ENCODE measurements around the gene CPNE4.

The CPNE4 gene

DNA sequence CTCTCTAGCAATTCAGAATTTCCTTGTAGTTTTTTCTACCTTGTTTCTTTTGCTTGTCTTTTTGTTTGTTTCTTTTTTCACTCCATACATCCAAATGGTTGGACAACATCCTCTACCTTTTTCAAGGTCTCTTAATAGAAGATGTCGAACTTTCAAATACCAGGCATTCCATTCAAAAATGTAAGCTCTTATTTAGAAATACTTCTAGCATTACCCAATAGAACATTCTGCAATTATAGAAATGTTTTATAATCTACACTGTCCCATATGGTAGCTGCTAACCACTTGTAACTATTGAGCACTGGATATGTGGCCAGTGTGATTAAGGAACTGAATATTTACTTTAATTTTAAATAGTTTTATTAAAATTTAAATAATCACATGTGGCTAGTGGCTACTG is 335.8 kb downstream of the CPNE4 start:
- no peak for DNase-seq (ENCODE audit: low read depth)

DNA sequence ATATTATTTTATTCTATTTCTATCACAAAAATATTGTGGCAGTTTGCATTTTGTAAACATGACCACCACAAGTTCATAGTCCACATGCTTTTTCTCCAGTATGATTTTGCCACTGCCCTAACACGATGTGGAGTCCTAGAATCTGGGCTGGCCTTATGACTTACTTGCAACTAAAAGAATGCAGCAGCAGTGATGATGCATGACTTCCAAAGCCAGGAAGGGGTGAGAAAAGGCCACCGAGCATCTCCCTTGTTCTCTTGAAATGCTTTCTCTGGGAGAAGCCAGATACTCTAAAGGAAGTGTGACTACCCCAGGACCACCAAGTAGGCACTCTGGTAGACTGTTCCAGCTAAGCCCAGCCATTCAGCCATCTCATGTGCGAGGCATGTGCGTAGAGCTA is 340.4 kb downstream of the CPNE4 start:
- DNase-seq (ENCODE audit: low read depth) = no peak

DNA sequence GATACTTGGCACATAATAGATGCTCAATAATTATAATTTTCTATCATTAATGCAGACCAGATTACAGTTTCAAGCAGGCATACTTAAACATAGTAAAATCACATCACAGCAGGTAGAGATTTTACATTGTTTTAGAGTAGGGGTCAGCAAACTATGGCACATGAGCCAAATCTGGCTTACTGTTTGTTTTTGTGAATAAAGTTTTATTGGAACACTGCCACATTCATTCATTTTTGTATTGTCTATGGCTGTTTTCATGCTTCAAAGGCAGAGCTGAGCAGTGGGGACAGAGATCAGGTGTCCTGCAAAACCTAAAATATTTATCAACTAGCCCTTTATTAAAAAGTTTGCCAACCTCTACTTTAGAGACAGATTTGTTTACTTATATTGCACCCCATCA is 342.5 kb downstream of the CPNE4 start:
- DNase-seq (ENCODE audit: low read depth) = no peak

DNA sequence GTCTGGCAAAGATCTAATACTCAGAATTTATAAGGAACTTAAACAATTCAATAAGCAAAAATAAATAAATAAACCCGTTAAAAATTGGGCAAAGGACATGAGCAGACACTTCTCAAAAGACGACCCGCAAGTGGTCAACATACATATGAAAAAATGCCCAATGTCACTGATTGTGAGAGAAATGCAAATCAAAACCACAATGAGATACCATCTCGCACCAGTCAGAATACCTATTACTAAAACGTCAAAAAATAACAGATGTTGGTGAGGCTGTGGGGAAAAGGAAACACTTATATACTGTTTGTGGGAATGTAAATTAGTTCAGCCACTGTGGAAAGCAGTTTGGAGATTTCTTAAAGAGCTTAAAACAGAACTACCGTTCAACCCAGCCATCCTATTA is 344.0 kb downstream of the CPNE4 start:
- no peak for DNase-seq (ENCODE audit: low read depth)

DNA sequence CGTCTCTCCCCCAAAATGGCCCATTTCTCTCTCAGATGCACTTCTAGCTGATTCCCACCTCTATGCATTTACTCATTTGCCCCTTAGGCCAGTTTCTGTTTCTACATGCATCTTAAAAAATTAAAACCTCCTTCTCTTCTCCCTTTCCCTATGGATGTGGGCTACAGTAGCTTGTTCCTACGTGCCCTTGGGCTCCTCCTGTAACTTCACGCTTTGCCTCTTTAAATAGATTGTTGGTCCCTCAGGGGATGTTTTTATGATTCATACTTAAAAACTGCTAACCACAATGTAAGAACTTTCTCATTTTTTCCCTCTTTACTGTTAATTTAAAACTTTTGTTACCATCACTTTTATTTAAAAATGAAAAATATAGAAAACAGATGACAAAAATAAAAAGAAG is 346.4 kb downstream of the CPNE4 start:
- DNase-seq (ENCODE audit: low read depth) = no peak

DNA sequence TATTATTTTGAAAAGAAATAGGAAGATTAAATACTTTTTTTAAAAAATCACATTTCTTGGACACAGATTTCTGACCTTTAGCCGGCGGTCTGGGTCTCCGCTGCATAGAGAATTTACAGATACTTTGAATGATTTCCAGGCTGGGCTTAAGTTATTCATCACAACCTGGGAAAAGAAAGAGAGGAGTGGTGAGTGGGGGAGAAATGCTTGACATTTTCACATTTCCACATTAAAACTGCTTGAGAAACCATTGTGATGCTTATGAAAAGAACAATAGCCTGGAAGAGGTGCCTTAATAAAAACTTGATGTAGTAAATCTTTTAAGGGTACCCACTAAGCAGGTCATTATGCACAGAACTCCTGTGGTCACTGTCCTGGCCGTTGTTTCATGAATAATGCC is 365.2 kb downstream of the CPNE4 start:
- DNase-seq (ENCODE audit: low read depth) = no peak

DNA sequence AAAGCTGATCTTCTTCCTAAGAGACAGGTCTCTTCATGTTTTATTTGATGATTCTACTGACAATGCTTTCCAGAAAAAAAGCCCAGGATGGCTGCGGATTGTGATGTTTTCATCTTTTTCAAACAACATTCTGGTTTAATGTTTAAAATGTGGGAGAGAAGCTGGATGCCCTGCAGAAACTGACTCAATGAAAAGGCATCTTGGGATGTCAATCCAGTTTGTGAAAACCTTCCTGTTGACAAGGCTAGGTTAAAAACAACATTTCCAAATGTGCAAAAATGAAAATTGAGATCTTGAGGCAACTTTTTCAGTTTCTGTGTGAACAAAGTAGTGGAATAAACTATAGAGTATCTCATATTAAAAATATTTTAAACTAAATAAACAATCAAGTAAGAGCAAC is 376.0 kb downstream of the CPNE4 start:
- DNase-seq (ENCODE audit: low read depth) = no peak

DNA sequence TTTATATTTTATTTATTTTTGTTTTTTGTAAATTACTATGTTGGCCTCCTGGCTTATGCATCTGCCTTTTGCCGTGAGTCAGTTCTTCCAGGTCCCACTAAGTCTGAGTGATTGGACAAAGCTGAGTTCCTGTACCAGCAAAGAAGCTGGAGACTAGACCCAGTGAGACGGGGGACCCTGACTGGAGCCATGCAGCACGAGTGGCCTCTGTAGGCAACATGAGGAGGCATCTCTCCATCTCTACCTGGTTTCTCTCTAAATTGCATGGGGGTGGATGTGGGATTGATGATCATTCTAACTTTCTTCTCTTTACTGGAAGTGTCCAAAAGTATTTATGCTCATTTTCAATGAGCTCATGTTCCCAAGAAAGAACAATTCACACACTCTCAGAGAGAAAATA is 376.7 kb downstream of the CPNE4 start:
- no peak for DNase-seq (ENCODE audit: low read depth)

DNA sequence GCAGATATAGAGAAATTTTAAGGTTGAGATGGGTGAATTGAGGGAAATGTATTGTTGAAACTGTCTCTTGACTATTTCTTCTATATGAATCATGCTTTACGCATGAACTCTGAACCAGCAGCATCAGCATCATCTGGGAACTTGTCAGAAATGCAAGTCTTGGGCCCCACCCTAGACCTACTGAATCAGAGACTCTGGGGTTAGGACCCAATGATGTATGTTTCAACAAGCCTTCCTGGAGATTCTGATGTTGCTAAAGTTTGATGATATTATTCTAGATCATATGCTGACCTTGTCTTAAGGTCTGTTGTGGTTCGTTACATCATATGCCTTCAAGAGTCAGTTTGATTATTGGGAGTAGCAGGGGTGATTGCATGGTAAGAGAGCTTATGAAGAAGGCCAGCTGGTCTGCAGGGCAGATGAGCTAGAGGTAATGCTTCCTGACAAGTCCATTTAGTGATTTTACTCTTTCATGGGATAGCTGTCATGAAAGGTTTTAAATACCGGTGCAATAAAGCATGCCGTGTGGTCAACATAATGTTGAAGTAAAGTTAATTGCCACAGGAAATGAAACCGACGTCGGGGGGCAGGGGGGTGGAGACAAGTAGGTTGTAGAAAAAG is 379.6 kb downstream of the CPNE4 start:
- DNase-seq (ENCODE audit: low read depth) = no peak

DNA sequence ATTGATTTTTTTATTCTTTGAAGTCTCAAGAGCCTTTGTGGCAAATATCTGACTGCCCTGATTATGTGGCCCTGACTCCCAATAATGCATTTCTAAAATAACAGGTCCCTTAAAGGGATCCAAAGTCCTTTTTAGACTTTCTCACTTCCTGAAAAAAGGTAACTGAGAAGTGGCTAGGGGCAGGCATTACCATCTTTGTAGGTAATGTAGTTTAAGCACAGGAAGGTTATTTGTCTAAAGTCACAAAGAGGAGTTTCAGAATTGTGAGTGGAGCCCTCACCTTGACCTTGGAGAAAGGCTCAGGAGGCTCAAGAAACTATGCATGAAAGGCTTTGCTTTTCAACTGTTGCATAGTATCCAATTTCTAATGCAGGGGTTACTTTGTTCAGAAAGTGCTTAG is 389.2 kb downstream of the CPNE4 start:
- no peak for DNase-seq (ENCODE audit: low read depth)

DNA sequence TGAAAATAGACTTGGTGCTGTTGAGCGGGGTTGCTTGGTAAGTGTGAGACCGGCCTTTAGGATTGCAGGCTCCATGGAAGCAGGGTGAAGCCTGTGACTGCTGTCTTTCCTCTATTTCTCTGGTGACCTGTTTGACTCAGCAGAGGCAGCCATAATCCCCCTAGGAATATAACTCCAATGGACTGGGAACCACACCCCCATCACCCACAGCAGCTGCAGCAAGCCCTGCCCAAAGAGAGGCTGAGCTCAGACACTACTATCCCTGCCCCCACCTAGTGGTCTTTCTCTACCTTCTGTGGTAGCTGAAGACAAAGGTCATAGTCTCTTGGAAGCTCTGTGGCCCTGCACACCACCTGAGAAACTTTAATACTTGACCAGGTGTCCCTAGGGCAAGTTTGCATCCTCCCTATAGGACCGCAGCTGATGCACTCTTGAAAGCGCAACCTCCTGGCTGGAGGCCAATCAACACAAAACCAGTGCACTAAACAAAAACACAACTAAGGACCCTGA is 398.5 kb downstream of the CPNE4 start:
- no peak for DNase-seq (ENCODE audit: low read depth)

DNA sequence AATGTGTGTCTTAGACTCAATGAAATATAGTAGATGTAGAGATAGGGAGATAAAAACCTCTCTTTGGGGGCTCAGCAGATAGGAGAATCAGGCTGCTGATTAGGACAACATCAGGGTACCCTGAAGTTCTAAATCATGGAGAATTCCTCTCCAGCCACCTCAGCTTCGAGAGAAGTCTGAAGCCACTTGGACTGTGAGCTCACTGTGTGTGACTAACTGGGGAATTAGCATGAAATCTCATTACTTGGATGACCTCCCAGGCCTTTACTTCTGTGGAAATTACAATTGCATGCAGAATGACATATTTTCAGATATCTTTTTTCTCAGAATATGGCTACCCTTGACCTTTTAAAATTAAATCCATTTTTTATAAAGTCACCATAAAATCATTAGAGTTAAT is 404.0 kb downstream of the CPNE4 start:
- no peak for DNase-seq (ENCODE audit: low read depth)

DNA sequence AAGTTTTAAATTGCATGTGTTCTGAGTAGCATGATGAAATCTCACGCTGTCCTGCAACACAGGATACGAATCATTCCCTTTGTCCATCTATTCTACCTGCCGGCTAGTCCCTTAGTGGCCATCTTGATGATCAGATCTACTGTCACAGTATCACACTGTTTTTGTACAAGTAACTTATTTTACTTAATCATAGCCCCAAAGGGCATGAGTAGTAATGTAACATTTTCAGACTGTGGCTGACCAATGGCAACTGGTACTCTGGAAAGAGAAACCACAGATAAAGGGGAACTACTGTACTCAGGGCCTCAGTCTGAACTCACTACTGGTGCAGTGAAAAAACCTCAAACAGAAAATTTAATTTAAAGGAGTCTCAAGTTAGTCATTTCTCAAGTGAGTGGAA is 404.7 kb downstream of the CPNE4 start:
- DNase-seq (ENCODE audit: low read depth) = no peak

DNA sequence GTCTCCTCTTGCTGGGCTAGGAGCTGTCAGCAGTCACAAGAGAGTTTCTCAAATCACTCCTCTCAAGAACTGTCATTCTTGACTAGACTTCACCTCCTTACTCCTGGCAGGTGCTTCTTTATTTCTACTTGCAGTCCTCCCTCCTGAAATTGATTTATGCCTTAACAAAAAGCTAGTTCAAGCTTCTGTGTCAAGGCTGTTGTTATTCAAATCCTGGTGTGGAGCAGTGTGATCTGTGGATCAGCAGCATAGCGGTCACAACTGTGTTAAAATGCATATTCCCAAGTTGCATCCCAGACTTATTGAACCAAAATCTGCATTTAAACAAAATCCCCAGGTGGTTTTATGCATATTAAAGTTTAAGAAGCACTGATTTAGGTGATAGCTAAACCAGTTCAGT is 411.4 kb downstream of the CPNE4 start:
- DNase-seq (ENCODE audit: low read depth) = no peak

DNA sequence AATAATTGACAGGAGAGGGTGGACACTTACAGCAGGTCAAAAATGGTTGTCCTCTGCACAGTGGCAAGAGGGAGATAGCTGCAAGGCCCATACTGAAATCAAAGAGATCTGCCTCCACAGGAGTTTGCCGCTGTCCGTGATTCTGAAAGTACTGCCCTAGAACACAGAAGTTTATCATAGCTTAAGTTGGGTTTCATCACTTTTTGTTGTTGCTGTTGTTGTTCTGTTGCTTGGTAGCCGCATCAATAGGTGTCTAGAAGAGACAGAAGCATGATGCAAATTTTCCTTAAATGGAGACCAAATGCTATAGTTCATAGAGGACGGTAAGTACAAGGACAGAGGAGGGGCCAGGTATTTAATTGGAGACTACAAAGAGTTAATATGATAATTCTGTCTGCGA is 412.1 kb downstream of the CPNE4 start:
- DNase-seq (ENCODE audit: low read depth) = no peak

DNA sequence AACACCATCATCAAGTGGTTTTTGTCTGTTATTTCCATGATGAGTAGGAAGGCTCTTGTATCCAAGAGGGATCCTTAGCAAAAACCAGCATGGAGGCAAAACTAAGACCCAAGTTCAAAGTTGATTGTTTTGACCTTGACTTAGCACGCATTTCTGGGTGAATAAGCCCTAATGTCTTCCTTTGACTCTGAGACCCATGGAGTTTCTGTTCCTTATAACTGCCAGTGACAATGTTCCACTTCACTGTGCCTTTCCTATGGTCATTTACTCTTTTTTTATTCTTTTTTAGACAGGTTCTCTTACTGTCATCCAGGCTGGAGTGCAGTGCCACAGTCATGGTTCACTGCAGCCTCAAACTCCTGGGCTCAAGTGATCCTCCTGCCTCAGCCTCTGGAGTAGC is 413.8 kb downstream of the CPNE4 start:
- no peak for DNase-seq (ENCODE audit: low read depth)

DNA sequence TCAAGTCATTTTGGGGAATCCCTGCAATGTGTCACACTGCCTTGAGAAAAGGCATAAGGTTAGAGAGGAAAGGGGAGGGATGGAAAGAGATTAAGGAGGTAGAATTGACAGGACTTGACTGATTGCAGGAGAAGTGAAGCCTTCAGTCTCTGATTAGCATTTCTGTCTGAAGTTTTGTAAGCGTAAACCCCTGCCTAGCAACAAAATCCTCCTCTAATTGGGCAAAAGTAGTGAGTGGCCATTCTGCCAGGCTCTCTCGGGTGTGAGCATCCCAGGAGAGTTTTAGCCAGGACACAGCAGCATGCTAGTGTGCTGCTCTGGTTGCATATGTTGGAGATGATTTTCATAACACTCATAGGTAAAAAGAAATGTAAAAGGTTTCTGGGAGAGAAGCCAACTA is 415.0 kb downstream of the CPNE4 start:
- DNase-seq (ENCODE audit: low read depth) = no peak

DNA sequence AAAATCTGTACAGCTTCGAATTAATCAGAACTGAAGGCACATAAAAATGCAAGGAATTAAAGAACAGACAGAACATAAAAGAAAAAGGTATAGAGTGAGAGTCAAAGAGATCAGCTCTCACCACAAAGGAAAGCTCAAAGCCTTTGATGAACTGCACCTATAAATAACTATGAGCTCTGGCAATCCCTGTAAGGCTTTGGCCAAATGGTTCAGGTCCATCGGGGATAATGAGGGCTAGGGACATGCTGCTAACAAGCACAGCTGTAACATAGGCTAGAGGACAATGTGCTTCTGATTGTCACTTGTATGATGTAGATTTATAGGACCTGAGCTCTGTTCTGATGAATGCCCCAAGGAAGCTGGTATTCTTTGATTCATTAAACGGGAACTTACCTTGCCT is 418.1 kb downstream of the CPNE4 start:
- DNase-seq (ENCODE audit: low read depth) = no peak

DNA sequence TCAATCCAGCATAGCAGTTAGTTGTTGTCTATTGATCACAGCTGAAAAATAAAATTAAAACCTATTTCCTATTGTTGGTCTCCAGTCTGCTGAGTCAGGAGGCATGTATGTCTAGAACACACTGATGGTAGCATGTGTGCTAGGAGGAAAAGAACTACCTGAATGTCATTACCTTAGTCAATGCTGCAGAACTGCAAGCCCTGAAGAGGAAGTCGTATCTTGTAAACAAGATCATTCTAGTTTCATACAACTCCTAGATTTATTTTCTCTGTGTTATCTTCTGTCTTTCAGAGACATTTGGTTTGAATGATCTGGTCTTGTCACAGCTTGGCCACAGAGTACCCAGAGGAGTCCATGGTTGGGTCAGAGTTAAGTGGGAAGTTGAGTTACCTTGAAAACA is 422.1 kb downstream of the CPNE4 start:
- DNase-seq (ENCODE audit: low read depth) = no peak

DNA sequence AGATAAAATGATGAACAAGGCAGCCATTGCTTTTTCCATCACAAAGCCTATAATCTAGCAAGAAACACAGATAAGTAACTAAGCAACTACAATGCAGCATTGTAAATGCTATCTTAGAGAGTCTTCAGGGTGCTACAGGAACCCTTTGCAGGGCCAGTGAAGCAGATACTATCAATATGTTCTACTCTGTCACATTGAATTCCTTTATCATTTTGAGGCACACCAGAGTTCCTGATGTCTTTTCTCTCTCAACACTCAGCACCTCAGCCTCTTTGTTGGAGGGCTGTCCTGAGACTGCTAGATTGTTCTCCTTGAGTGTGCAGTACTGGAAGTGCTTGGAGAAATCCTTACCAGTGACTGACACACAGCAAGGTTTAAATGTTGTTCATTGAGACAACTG is 424.6 kb downstream of the CPNE4 start:
- no peak for DNase-seq (ENCODE audit: low read depth)

DNA sequence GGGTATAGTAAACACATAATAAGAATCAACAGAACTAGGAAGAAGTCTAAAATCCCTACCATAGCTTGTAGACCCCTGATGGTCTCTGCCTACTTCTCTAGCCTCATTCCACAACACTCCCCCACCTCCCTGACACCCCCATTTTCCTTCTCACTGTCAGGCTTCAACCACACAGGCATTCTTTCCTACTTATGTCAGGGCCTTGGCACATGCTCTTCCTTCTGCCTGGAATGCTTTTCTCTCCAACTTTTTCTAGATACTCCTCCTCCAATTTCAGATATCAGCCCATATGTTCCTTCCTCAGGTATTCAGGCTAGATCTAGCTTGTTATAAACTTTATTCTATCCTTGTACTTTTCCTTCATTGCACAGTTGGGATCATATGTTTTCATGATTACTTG is 426.1 kb downstream of the CPNE4 start:
- no peak for DNase-seq (ENCODE audit: low read depth)

DNA sequence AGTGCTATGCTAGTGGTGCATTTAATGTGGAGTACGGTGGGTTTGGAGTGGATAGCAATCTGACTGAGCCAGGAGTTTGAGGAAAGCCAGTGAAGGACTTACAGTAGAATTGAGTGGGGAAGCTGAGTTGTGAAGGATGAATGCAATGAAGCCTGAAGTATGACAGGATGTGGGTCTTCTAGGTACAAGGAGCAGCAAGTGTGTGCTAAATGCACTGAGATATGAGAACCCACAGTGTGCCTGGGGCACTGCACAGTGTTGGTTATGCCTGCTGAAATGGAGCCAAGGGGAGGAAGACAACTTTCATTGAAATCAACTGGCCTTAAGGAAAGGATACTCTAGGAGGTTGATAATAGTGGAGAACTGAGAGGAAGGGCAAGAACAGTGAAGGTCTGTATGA is 426.5 kb downstream of the CPNE4 start:
- DNase-seq (ENCODE audit: low read depth) = no peak

DNA sequence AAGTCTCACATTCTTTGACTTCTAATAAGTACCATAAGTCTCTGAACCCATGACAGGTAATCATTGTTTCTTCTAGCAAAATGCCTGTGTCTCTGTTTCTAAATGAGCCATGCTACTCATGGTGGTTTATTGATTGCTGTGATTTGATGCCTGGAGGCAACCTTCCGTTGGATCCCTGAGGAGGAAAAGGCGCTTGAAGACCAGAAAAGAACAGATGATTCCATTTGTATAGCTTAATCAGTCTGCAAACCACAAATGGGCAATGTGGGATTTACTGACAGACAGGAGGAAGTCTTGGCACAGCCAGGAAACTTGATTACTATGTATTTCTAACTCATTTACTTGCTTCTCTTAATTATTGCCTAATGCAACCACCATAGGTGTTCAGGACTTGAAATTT is 428.9 kb downstream of the CPNE4 start:
- no peak for DNase-seq (ENCODE audit: low read depth)

DNA sequence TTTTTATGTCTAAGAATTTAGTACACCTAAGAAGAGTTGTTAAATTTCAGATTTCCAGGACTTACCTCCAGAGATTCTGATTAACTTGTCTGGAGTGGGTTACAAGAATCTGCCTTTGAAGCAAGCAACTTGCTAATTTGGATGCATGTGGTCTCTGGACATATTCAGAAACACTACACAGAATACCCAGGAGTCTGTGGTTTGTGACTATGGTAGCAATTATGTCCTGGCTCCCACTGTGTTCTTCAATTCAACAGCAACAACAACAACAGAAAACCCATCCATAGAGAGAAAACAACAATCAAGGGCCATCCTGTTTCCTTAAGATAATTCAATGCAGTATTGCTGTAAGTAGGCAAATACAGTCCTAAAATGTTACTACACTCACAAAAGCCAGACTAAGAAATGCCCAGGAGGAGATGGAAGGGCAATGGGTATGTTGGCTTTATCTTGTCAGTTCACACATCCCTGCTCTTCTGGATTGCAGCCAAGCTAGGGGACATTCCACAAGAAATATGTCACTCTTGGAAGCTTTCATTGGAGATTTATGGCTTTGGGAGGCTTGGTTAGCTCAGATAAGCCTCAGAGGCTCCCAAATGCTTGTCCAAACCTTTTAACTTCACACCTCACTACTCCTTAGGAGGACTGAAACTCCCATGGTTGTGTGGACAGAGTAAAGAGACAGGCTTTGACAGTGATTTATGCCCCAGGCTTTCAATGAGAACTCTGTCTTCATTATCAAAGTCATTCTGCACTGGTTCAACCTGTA is 432.6 kb downstream of the CPNE4 start:
- no peak for DNase-seq (ENCODE audit: low read depth)

Measured in activated T-cell treated with anti-CD3 and anti-CD28 coated beads for 24 hours (primary cell).